WTC11 (cell line): ENCODE measurements around the gene GOLPH3L. TPM values are rescaled to one million over a fixed set of nuclear protein-coding genes. Genes with fewer than 3 reads are reported as not detected.

Experiments used
- ATAC-seq: fragments of 200-7000 bp; cut with Tn5 transposase; 2 replicates; pipeline ENCODE4 v1.10.0; 2021; ENCODE audit warnings: mild to moderate bottlenecking, moderate library complexity
- CTCF ChIA-PET: fragments of 300-600 bp; sonication (Branson Sonifier 250); formaldehyde crosslinking; loops from one replicate; lab custom pipeline; 2021; ENCODE audit warnings: antibody characterized with exemption; lab: Charles Lee
- POLR2A ChIA-PET: fragments of 350-600 bp; sonication (Branson Sonifier 250); formaldehyde crosslinking; loops from one replicate; lab custom pipeline; 2021; ENCODE audit warnings: antibody characterized with exemption; lab: Charles Lee
- DNase-seq: peaks from one replicate; pipeline ENCODE4 v3.0.0; 2021; ENCODE audit warnings: low spot score
- H3K27ac Mint-ChIP-seq: 2 replicates; pipeline ENCODE4 v1.8.0; 2021; ENCODE audit warnings: mixed read lengths
- H3K27me3 Mint-ChIP-seq: 2 replicates; pipeline ENCODE4 v1.8.0; 2021; ENCODE audit warnings: low read depth, mild to moderate bottlenecking, moderate library complexity, mixed read lengths
- H3K36me3 Mint-ChIP-seq: 2 replicates; pipeline ENCODE4 v1.8.0; 2021; ENCODE audit warnings: mixed read lengths
- H3K4me1 Mint-ChIP-seq: 2 replicates; pipeline ENCODE4 v1.8.0; 2022; ENCODE audit warnings: mixed read lengths
- H3K4me3 Mint-ChIP-seq: 2 replicates; pipeline ENCODE4 v1.8.0; 2021; ENCODE audit warnings: mild to moderate bottlenecking, moderate library complexity, mixed read lengths
- H3K9me3 Mint-ChIP-seq: 2 replicates; pipeline ENCODE4 v1.8.0; 2021; ENCODE audit warnings: mixed read lengths
- CREB1 ChIP-seq: sonication (generic); formaldehyde crosslinking; IDR thresholded peaks from 2 replicates; pipeline ENCODE4 v1.8.0; 2023; ENCODE audit warnings: mild to moderate bottlenecking, missing genetic modification reagents
- CREM ChIP-seq: sonication (generic); formaldehyde crosslinking; IDR thresholded peaks from 2 replicates; pipeline ENCODE4 v1.8.1; 2022; ENCODE audit warnings: mild to moderate bottlenecking, missing genetic modification reagents, moderate library complexity
- EMX1 ChIP-seq: fragments of 250-450 bp; sonication (Bioruptor Pico); IDR thresholded peaks from 2 replicates; pipeline ENCODE4 v1.8.0; 2021; ENCODE audit warnings: mild to moderate bottlenecking
- FOXJ3 ChIP-seq: sonication (generic); formaldehyde crosslinking; IDR thresholded peaks from 2 replicates; pipeline ENCODE4 v1.9.0; 2021; ENCODE audit warnings: missing genetic modification reagents, mild to moderate bottlenecking, borderline replicate concordance
- GRHL2 ChIP-seq: fragments of 250-450 bp; sonication (Bioruptor Pico); IDR thresholded peaks from 2 replicates; pipeline ENCODE4 v1.8.0; 2022; ENCODE audit warnings: mild to moderate bottlenecking, moderate library complexity; ENCODE audit not compliant: insufficient replicate concordance, severe bottlenecking
- OVOL2 ChIP-seq: fragments of 250-450 bp; sonication (Bioruptor Pico); IDR thresholded peaks from 2 replicates; pipeline ENCODE4 v1.9.0; 2021; ENCODE audit warnings: mild to moderate bottlenecking, borderline replicate concordance
- ZNF219 ChIP-seq: sonication (generic); formaldehyde crosslinking; IDR thresholded peaks from 2 replicates; pipeline ENCODE4 v1.8.0; 2023; ENCODE audit warnings: missing genetic modification reagents, mild to moderate bottlenecking, borderline replicate concordance
- ZNF512 ChIP-seq: sonication (generic); formaldehyde crosslinking; IDR thresholded peaks from 2 replicates; pipeline ENCODE4 v1.8.1; 2022; ENCODE audit warnings: missing genetic modification reagents, borderline replicate concordance
- ZNF532 ChIP-seq: fragments of 250-450 bp; sonication (Bioruptor Pico); IDR thresholded peaks from 2 replicates; pipeline ENCODE4 v1.9.0; 2021; ENCODE audit warnings: mild to moderate bottlenecking, borderline replicate concordance
- total RNA-seq: library from RNA; stranded (reverse); gene quantifications from 3 replicates; pipeline ENCODE4 v1.2.3, GENCODE V29; 2021
- TF ChIP-seq, protein P1 (sequence below): sonication (generic); formaldehyde crosslinking; IDR thresholded peaks from 2 replicates; pipeline ENCODE4 v1.8.0; 2023; ENCODE audit warnings: mild to moderate bottlenecking, missing genetic modification reagents
- TF ChIP-seq, protein P2 (sequence below): sonication (generic); formaldehyde crosslinking; IDR thresholded peaks from 2 replicates; pipeline ENCODE4 v1.8.0; 2022; ENCODE audit warnings: mild to moderate bottlenecking, missing genetic modification reagents
- TF ChIP-seq, protein P3 (sequence below): sonication (generic); formaldehyde crosslinking; IDR thresholded peaks from 2 replicates; pipeline ENCODE4 v1.8.0; 2023; ENCODE audit warnings: missing genetic modification reagents, mild to moderate bottlenecking, borderline replicate concordance
- TF ChIP-seq, protein P4 (sequence below): sonication (generic); formaldehyde crosslinking; IDR thresholded peaks from 2 replicates; pipeline ENCODE4 v1.8.0; 2023; ENCODE audit warnings: missing genetic modification reagents

The GOLPH3L gene
- total RNA-seq, 1 experiment from 2014 or later: 39.5 TPM

DNA sequence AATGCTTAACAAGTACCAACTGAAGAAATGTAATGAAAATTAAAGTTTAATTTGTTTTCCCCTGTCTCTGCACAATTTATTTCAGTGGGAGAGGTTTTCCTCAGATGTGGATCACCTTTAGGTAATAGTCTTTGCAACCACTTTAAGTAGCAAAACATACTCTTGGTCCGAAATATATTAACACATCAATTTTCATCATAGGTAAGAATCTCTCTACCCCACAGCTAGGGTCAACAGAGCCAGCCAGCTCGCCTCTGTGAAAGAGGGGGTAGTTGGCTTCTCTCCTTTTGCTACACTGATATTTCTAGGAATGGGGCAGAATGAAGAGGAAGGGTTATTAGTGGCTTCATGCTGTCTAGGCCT lies 92.7 kb downstream of the GOLPH3L start (continued):
- TF ChIP-seq, protein P1, sequence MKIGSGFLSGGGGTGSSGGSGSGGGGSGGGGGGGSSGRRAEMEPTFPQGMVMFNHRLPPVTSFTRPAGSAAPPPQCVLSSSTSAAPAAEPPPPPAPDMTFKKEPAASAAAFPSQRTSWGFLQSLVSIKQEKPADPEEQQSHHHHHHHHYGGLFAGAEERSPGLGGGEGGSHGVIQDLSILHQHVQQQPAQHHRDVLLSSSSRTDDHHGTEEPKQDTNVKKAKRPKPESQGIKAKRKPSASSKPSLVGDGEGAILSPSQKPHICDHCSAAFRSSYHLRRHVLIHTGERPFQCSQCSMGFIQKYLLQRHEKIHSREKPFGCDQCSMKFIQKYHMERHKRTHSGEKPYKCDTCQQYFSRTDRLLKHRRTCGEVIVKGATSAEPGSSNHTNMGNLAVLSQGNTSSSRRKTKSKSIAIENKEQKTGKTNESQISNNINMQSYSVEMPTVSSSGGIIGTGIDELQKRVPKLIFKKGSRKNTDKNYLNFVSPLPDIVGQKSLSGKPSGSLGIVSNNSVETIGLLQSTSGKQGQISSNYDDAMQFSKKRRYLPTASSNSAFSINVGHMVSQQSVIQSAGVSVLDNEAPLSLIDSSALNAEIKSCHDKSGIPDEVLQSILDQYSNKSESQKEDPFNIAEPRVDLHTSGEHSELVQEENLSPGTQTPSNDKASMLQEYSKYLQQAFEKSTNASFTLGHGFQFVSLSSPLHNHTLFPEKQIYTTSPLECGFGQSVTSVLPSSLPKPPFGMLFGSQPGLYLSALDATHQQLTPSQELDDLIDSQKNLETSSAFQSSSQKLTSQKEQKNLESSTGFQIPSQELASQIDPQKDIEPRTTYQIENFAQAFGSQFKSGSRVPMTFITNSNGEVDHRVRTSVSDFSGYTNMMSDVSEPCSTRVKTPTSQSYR (CRISPR knock-in tag): no peak
- TF ChIP-seq, protein P2, sequence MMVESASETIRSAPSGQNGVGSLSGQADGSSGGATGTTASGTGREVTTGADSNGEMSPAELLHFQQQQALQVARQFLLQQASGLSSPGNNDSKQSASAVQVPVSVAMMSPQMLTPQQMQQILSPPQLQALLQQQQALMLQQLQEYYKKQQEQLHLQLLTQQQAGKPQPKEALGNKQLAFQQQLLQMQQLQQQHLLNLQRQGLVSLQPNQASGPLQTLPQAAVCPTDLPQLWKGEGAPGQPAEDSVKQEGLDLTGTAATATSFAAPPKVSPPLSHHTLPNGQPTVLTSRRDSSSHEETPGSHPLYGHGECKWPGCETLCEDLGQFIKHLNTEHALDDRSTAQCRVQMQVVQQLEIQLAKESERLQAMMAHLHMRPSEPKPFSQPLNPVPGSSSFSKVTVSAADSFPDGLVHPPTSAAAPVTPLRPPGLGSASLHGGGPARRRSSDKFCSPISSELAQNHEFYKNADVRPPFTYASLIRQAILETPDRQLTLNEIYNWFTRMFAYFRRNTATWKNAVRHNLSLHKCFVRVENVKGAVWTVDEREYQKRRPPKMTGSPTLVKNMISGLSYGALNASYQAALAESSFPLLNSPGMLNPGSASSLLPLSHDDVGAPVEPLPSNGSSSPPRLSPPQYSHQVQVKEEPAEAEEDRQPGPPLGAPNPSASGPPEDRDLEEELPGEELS: no peak
- no peak for TF ChIP-seq EMX1 (CRISPR knock-in tag)
- no peak for TF ChIP-seq FOXJ3 (CRISPR knock-in tag)
- TF ChIP-seq, protein P3, sequence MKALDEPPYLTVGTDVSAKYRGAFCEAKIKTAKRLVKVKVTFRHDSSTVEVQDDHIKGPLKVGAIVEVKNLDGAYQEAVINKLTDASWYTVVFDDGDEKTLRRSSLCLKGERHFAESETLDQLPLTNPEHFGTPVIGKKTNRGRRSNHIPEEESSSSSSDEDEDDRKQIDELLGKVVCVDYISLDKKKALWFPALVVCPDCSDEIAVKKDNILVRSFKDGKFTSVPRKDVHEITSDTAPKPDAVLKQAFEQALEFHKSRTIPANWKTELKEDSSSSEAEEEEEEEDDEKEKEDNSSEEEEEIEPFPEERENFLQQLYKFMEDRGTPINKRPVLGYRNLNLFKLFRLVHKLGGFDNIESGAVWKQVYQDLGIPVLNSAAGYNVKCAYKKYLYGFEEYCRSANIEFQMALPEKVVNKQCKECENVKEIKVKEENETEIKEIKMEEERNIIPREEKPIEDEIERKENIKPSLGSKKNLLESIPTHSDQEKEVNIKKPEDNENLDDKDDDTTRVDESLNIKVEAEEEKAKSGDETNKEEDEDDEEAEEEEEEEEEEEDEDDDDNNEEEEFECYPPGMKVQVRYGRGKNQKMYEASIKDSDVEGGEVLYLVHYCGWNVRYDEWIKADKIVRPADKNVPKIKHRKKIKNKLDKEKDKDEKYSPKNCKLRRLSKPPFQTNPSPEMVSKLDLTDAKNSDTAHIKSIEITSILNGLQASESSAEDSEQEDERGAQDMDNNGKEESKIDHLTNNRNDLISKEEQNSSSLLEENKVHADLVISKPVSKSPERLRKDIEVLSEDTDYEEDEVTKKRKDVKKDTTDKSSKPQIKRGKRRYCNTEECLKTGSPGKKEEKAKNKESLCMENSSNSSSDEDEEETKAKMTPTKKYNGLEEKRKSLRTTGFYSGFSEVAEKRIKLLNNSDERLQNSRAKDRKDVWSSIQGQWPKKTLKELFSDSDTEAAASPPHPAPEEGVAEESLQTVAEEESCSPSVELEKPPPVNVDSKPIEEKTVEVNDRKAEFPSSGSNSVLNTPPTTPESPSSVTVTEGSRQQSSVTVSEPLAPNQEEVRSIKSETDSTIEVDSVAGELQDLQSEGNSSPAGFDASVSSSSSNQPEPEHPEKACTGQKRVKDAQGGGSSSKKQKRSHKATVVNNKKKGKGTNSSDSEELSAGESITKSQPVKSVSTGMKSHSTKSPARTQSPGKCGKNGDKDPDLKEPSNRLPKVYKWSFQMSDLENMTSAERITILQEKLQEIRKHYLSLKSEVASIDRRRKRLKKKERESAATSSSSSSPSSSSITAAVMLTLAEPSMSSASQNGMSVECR: no peak
- TF ChIP-seq OVOL2 (CRISPR knock-in tag): no peak
- no peak for TF ChIP-seq CREB1 (CRISPR knock-in tag)
- no peak for TF ChIP-seq GRHL2 (CRISPR knock-in tag)
- no peak for TF ChIP-seq ZNF219 (CRISPR knock-in tag)
- TF ChIP-seq, all 79 proteins: peak for 0

DNA sequence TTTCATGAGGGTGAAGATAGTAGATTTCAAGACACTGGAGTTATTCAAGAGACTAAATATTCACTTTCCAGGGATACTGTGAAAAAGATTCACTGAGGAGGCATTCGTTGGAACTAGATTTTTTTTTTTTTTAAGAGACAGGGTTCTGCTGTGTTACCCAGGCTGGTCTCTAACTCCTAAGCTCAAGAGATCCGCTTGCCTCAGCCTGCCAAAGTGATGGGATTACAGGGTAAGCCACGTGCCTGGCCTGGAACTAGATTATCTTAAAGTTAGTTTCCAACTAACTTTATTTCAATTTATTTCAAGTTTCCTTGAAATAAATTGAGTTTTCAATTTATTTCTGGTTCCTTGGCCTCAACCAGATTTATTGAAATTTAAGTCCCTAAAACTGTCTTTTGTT lies 93.2 kb downstream of the GOLPH3L start:
- DNase-seq (no peak), ATAC-seq (no peak)
- H3K27me3 Mint-ChIP-seq: no peaks in the 10 kb centered on the region; the same call in 1 of the 2 replicates
- no peaks in the 10 kb centered on the region for H3K9me3 Mint-ChIP-seq
- peak overlapping the region; percentile 93 for H3K27ac Mint-ChIP-seq
- CTCF ChIA-PET: interaction anchor here (1.0 to 1.6 kb wide), 5 partner anchors 19 to 66 kb away, joined by 3 to 9 read pairs (median 4); no protein-coding TSS in a partner anchor
- H3K4me1 Mint-ChIP-seq: peaks cover 29% of the 10 kb centered on the region
- H3K4me3 Mint-ChIP-seq: no peak overlapping the region
- POLR2A ChIA-PET: interaction anchor here (0.5 to 3.0 kb wide), 5 partner anchors 10 to 42 kb away, joined by 3 to 14 read pairs (median 7); partner anchors contain the start of genes ENSA and MCL1
- H3K36me3 Mint-ChIP-seq: peaks cover 12% of the 10 kb centered on the region
- TF ChIP-seq, protein P3: no peak
- TF ChIP-seq CREM (CRISPR knock-in tag) (no peak), ZNF532 (CRISPR knock-in tag) (no peak), ZNF512 (CRISPR knock-in tag) (no peak)
- TF ChIP-seq, protein P4, sequence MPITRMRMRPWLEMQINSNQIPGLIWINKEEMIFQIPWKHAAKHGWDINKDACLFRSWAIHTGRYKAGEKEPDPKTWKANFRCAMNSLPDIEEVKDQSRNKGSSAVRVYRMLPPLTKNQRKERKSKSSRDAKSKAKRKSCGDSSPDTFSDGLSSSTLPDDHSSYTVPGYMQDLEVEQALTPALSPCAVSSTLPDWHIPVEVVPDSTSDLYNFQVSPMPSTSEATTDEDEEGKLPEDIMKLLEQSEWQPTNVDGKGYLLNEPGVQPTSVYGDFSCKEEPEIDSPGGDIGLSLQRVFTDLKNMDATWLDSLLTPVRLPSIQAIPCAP (CRISPR knock-in tag): no peak
